GM19193 (cell line): ENCODE results near the gene SMIM27.

Experiments used
- POLR2A ChIP-seq: IDR thresholded peaks from 4 replicates; pipeline ENCODE4 v1.6.1; 2011; ENCODE audit not compliant: insufficient read depth, insufficient read length; ENCODE audit errors: extremely low read depth

The SMIM27 gene

DNA sequence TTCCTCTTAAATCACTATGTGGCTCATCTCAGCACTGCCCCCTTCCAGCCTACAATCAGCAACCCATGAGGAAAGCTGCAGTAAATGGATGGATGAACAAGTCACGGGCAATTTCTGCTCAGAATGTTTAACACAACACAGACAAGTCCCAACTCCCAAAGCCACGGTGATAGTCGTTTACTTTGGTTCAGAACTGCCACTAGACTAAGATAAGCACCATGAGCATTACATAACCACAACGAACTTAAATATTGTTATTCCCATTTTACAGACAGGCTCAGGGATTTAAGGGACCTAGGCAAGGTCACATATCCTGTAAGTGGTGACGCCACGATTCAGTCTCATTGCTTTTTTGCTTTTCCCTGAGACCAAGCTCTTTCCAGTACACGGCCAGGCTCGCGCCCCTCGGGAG, 2.0 kb upstream of the SMIM27 start:
- no peak for TF ChIP-seq POLR2A

DNA sequence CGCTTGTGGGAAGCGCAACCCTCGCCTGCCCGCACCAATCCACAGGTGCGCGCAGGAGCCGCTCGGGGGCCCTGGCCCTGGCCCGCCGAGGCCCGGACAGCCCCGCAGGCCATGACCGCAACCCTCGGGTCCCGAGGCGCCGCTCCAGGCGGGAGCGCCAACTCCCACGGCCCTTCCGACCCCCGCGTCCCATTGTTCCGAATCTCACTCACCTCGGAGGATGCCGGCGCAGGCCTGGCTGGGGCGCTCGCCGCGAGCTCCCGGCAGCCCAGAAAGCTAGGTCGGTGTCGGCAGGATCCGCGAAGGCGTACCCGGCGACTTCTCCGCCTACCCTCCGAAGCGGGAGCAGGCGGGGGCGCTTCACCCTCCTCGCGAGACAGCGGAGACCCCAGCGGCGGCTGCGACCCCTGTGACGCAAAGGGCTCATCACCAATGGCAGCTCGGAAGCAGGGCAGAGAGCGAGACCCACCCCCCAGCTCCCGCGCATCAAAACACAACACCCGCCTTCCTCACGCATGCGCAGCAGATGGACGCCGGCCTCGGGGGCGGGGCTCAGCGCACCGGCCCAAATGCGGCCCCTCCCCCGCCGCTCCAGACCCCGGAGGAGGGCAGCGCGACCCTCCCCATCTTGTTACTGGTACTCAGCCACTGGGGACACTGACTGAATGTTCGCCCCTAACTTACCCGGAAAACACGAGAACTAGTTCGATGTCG, 1.4 kb upstream of the SMIM27 start:
- TF ChIP-seq POLR2A: peak; percentile 58

DNA sequence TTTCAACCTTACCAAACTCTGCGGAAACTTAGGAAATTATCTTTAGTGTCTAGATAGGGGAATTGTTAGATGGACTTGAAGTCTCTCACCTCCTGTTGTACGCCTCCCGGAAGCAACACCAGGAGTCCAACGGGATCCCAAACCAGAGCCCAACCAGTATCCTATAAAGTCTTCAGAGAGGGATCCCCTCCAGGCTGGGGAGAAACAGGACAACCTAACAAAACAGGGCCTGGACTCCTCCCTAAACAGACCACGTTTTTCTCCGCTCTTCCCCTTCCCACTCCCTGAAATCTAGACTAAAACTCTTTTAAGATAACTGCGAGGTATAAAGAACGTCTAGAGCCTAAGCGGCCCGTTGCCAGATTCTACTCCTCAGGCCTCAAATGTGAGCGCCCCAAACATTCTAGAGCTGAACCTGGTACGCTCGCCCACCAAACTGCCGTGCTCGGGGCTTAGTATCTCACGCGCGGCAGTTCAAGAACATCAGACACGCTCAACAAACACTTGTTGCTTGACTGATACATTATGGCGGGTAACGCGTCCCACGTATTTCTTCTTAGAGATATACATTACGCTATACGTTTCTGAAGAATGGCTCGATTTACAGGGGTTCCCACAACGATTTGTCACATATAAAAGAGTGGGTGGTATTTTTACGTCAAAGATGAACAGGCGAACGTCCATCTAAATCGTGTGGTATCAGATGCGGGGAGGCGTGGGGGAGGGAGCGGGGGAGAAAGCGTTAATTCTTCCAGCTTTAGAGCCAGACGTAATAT, 663 bp upstream of the SMIM27 start:
- no peak for TF ChIP-seq POLR2A

DNA sequence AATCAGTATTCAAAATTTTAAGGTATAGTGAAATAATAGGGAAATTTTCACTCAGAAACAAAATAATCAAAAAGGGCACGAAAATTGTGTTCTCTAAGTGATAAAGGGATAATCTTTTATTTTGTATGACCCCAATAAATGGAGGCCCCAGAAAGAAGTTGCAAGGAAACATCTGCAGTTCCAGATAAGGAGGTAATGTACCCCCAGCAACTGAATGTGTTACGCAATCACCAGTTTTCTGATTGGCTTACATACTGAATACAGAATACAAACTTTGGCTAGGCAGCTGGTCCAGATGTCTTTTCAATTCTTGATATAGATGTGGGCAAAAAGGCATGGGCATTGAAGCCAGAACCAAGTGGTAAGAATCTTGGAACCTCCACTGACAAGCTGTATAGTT, 2.0 kb downstream of the SMIM27 start:
- no peak for TF ChIP-seq POLR2A

DNA sequence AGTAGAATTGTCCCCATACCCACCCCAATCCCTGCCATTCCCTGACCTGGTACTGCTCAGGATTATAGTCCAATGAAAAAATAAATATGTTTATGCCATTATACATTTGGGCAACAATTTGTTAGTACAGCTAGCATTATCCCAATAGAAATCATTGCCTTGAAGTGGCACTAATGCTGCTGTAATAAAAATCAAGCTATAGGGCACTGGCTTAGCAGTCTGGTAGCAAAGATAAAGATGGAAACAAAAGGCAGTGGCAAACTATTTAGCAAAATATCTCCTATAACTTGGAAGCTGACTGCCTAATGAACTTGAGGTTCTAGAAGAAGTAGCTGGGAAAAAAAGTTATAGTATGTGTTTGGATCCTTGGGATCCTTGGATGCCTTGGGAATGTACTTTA, 2.5 kb downstream of the SMIM27 start:
- TF ChIP-seq POLR2A: no peak

DNA sequence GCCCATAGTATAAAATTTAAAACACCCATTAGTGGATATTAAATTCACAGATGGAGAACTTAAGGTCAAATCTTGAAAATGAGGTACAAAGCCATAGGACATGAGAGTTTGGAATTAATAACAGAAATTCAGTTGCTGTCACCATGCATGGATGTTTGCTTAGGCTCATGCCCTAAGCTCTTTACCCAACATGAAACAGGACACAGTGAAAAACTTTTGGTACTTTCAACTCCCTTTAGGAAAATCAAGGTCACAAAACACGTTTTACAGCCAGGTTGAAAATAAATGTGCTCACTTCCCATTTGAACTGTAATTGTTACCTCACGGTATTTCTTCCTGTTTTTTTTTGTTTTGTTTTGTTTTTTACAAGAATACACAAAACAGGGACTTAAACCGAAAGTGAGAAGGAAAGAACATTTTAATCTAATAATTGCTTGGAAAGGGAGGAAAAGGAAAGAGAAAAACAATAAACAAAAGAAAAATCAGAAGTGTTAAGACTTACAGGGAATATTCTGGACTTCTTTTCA, 6.3 kb downstream of the SMIM27 start:
- no peak for TF ChIP-seq POLR2A

DNA sequence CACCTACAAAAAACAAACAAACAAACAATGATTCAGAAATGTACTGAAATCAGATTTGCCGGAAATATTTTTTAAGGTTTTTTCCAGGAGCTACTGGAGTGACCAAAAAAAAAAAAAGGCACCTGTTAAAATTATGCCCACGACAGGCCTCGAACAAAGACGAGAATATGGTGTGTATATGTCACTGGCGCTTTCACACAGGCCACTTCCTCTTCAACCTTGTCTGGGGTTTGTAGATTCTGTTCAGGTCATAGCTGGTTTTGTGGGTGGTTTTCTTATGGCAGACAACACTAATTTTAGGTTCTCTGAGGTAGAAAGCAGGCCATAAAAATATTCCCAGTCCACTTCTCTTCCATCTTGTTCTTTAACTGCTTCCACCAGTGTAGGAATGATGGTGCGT, 13.8 kb downstream of the SMIM27 start:
- TF ChIP-seq POLR2A: no peak

DNA sequence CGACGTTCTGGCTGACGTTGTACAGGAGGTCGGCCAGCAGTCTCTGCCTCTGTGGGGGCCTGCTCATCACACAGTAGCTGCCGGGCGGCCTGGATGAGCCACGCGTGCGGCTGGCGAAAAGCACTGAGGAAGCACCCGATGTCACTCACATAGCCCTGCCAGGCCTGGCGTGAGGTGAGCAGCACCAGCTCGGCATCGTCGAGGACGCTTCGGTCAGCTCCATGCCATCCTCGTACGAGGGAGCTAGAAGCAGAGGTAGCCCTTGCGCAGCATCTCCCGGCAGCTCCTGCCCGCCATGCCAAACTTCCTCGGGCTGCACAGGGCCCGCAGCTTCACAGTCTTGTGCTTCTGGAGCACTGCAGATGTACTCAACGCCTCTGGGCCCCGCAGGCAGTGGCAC, 14.6 kb downstream of the SMIM27 start:
- TF ChIP-seq POLR2A: no peak

DNA sequence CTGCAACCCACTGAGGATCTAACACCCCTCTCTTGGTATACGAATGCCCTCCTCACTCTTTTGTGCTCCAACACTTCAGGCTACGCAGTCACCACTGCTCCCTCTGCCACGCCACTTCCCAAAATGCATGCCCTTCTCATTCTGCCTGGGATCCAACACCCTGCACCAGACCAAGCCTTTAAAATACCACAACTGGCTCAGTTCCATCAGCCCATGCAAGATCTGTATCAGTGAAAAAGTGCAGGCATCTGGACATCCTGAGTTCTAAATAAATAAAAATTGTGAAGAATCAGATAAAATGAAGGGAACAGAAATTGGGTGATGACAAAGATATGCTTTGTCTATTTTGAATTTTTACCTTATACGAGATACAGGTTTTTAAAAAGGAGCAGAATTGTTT, 18.1 kb downstream of the SMIM27 start:
- no peak for TF ChIP-seq POLR2A

DNA sequence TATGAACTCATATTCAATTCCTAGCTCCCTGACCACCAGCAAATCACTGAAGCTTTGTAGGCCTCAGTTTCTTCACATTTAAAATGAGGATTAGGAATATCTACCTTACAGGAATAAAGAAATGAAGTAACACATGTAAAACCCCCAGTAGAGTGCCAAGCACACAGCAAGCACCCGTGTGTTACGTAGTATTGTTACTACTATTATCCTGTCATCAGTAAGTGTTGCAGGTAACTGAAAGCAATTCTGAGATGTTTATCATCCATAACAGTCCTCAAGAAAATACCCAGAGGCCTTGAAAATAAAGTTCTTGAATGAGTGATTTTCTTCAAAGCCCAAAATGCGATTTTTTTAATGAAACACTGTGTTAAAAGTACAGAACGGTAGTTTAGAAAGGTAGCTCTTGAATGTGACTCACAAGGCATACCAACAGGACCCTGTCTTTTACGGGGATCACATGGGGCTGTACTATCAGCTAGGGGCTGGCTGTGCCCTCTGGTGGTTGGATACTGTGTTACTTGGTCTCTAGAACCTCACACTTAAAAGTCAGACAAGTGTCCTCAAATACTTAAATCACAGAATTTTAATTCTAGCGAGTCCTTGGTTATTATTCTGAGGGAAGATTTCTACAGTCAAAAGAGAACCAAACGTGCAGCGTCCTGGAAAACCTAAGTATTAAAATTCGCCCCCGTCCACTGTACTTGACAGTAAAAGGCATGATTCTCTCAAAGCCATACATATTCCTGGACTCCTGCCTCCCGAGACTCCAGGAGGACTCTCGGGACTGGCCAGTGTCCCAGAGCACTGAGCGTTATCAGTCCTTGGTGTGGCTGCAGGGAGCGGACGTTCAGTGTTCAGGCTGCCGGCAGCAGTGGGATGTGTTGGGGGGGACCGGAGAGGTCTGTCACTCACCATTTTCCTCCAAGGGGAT, 20.1 kb downstream of the SMIM27 start:
- TF ChIP-seq POLR2A: no peak

DNA sequence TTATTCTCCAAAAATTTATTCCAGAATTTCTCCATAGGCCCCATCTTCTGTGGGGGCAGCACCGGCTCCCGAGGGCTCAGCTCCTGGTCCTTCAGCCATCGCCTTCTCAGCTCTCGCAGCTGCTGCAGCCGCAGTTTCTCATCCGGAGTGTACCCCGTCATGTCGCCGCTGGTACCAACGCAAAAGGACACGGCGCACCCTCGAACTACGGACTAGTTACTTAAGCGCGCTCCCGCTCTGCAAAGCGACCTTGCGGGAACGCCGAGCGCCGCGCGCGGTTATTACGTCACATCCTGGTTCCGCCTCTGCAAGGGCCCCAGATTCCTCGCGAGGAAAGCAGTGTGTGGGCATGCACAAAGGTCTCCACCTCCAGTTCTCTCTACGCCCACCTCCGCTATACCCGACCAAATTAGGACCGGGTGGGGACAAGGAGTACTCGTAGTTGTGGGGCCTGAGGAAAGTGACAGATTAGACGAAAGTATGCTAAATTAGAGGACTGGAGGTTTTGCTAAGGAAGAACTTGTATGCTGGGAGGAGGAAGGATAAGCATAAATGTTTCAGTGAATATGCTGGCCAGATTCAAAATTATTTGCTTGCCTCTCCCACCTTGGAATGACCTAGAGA, 20.9 kb downstream of the SMIM27 start, which contains the start of gene NDUFB6:
Gene NDUFB6, minus strand, starts transcription at position 260 of the 624 bp plus-strand sequence. Its CDS starts 99 bp downstream, at position 161.
- TF ChIP-seq POLR2A: peak; percentile 87

DNA sequence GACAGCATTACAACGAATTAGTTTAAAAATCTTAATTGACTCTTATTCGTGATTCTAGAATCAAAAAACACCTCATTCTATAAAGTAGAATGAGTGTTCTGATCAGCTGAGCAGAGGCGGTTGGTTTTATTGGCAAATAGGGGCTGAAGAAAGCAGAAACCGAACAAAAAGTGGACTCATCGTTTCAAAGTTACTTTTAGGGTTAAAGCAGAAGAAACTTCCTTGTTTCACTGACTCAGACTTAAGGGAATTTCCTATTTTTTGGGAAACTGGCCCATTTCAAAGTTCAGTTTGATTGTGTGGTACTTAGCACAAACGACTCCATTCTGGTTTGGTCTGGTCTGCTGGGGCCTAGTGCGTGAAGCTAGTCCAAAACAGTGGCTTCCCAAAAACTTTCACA, 21.7 kb downstream of the SMIM27 start:
- TF ChIP-seq POLR2A: no peak

DNA sequence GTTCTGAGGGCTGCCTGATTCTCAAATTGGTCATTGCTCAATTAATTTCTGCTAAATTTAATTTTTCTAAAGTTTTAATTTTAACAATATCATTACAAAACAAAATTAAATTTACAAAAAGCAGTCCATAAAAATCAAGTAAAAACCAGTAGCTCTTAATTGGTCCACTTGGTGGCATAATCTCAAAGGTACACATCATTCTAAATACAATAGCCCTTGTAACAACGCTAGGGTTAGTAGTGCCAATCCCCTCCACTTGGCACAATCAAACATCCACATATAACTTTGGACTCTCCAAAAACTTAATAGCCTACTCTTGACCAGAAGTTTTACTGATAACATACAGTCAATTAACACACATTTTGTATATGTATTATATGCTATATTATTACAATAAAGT, 22.7 kb downstream of the SMIM27 start:
- no peak for TF ChIP-seq POLR2A

DNA sequence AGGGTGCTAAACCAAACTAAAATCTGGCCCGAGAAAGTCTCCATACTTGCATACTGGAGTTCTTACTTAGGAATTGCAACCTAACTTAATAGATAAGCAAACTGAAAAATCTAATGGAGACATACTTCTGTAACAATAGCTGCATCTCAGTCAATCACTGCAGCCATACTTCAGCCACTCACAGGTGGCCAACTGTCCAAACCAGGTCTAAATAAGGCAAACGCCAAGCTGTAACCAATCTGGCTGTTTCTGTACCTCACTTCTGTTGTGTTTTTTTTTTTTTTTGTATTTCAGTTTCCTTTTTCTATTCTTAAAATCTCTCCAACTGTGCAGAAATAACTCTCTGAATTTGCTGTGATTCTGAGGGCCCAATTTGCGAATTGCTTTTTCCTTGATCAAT, 25.2 kb downstream of the SMIM27 start:
- TF ChIP-seq POLR2A: no peak
